ENCODE measurements around the gene CDH22. TPM values are rescaled to one million over a fixed set of nuclear protein-coding genes. Genes with fewer than 3 reads are reported as not detected.

The CDH22 gene
- total and polyA plus RNA-seq, 9 of the 15 experiments (the other 6 are each of a cell fraction or from before 2014, with no cell fraction given), result 0.07 to 0.08 TPM; not detected in 7

- no peak overlapping the region for H3K4me2 ChIP-seq (ENCODE audit: insufficient read depth, low read length)
- WGBS (ENCODE audit: insufficient coverage, low coverage, missing lambda C conversion rate), result under 1% methylated on average over 14 of the region's 14 CpGs
- no peak overlapping the region for H3K9ac ChIP-seq (ENCODE audit: insufficient read depth in 1 of 2, low read depth in 2 of 2, low read length in 2 of 2)
- no peak overlapping the region for H3K27ac ChIP-seq (ENCODE audit: extremely low read depth, low read depth, low read length)
- intact Hi-C loops (cut with micrococcal nuclease) (no loop called here), in situ Hi-C loops (cut with MboI) (loop anchor here (25.0 kb wide), 1 partner anchor 164 kb away; the partner anchor contains the start of gene CDH22)
- no peak overlapping the region for H3K4me3 ChIP-seq
- peaks cover 14% of the 10 kb centered on the region; the same call in 1 of the 2 replicates for H4K20me1 ChIP-seq (replicated peaks; ENCODE audit: control insufficient read depth, insufficient read depth, low read length)
- FAIRE-seq, result no peak
- H2AFZ ChIP-seq (ENCODE audit: low read depth, low read length), result no peak overlapping the region
- DNase-seq (ENCODE audit: extremely low read depth in 1 of 4, low spot score in 3 of 4), result no peak
- no peaks in the 10 kb centered on the region for H3K36me3 ChIP-seq (ENCODE audit: control insufficient read depth, insufficient read depth, low read length)
- no TSS peak for BruUV-seq (replicated peaks)
- H3K9me1 ChIP-seq (ENCODE audit: control insufficient read depth, insufficient read depth, low read length), result no peaks in the 10 kb centered on the region
- ChIA-PET POLR2A (interaction anchor here (1.0 kb wide), 1 partner anchor 8 kb away, joined by 3 read pairs; no protein-coding TSS in a partner anchor), CTCF (ENCODE audit: low intra/inter-chr PET ratio) (interaction anchor here (0.5 kb wide), 1 partner anchor 160 kb away, joined by 3 read pairs; no protein-coding TSS in a partner anchor)
- no peak for ATAC-seq
- TF ChIP-seq CBX3 (IDR thresholded peaks at IDR 0.05; ENCODE audit: borderline replicate concordance in 1 of 2, low read length in 2 of 2), result no peak
- TF ChIP-seq ZNF3 (CRISPR knock-in tag; IDR thresholded peaks at IDR 0.05), result no peak
- H3K79me2 ChIP-seq (ENCODE audit: control insufficient read depth, insufficient read depth, low read length), result no peaks in the 10 kb centered on the region
- 0 out of 5 replicates have a peak, but pooled peaks cover 0 to 2% of the 10 kb centered on the region in 2 experiments for H3K4me1 ChIP-seq (replicated peaks in 1 of 2; ENCODE audit: control insufficient read depth in 2 of 2, insufficient read depth in 2 of 2, low read length in 2 of 2)
- H3K9me3 ChIP-seq (replicated peaks; ENCODE audit: control insufficient read depth, insufficient read depth, low read depth, low read length), result no peaks in the 10 kb centered on the region
- peaks cover 17 to 65% of the 10 kb centered on the region in 2 experiments for H3K27me3 ChIP-seq (ENCODE audit: control insufficient read depth in 2 of 2, insufficient read depth in 2 of 2, low read length in 2 of 2)
Measured at GRCh38 chr20:46148313-46149208, 159.7 kb downstream of the CDH22 start.

- Histone ChIP-seq H3K4me2 (ENCODE audit: insufficient read depth, low read length) (no peak overlapping the region), H3K9me3 (replicated peaks; ENCODE audit: control insufficient read depth, insufficient read depth, low read depth, low read length) (no peaks in the 10 kb centered on the region), H3K27ac (ENCODE audit: extremely low read depth, low read depth, low read length) (no peak overlapping the region), H3K27me3 (ENCODE audit: control insufficient read depth in 2 of 2, insufficient read depth in 2 of 2, low read length in 2 of 2) (peaks cover 14 to 60% of the 10 kb centered on the region in 2 experiments), H3K4me1 (replicated peaks in 1 of 2; ENCODE audit: control insufficient read depth in 2 of 2, insufficient read depth in 2 of 2, low read length in 2 of 2) (0 out of 5 replicates have a peak, but pooled peaks cover 0 to 2% of the 10 kb centered on the region in 2 experiments), H3K9ac (ENCODE audit: insufficient read depth in 1 of 2, low read depth in 2 of 2, low read length in 2 of 2) (no peak overlapping the region), H2AFZ (ENCODE audit: low read depth, low read length) (no peak overlapping the region), H3K79me2 (ENCODE audit: control insufficient read depth, insufficient read depth, low read length) (no peaks in the 10 kb centered on the region), H3K9me1 (ENCODE audit: control insufficient read depth, insufficient read depth, low read length) (no peaks in the 10 kb centered on the region), H4K20me1 (replicated peaks; ENCODE audit: control insufficient read depth, insufficient read depth, low read length) (peaks cover 14% of the 10 kb centered on the region; the same call in 1 of the 2 replicates), H3K4me3 (no peak overlapping the region), H3K36me3 (ENCODE audit: control insufficient read depth, insufficient read depth, low read length) (no peaks in the 10 kb centered on the region)
- ChIA-PET CTCF (ENCODE audit: low intra/inter-chr PET ratio) (no interaction called here), POLR2A (no interaction called here)
- BruUV-seq (replicated peaks), result no TSS peak
- in situ Hi-C loops (cut with MboI) (loop anchor here (25.0 kb wide), 1 partner anchor 167 kb away; the partner anchor contains the start of gene CDH22), intact Hi-C loops (cut with micrococcal nuclease) (no loop called here)
- no peak for ATAC-seq
- 0% methylated on average over 3 of the region's 3 CpGs for WGBS (ENCODE audit: insufficient coverage, low coverage, missing lambda C conversion rate)
- no peak for DNase-seq (ENCODE audit: extremely low read depth in 1 of 4, low spot score in 3 of 4)
- FAIRE-seq, result no peak
- TF ChIP-seq PHB2 (IDR thresholded peaks at IDR 0.05; ENCODE audit: low read depth), result no peak
- no peak for TF ChIP-seq ATF4 (CRISPR knock-in tag; IDR thresholded peaks at IDR 0.05)
- no peak for TF ChIP-seq PCBP1 (IDR thresholded peaks at IDR 0.05; ENCODE audit: low read depth, low read length, poor library complexity, severe bottlenecking)
- no peak for TF ChIP-seq TSHZ1 (CRISPR knock-in tag; IDR thresholded peaks at IDR 0.05)
- no peak for TF ChIP-seq LARP7 (IDR thresholded peaks at IDR 0.05)
- no peak for TF ChIP-seq SMAD3 (CRISPR knock-in tag; conservative IDR thresholded peaks at IDR 0.05)
- no peak for TF ChIP-seq GABPB2 (CRISPR knock-in tag; conservative IDR thresholded peaks at IDR 0.05)
Measured at GRCh38 chr20:46145713-46146112, 162.6 kb downstream of the CDH22 start.
